Measurements from ENCODE around the gene TOPORS.
A peak's percentile ranks its signal among the peaks of the same experiment; 100 is the strongest.

TOPORS gene

DNA sequence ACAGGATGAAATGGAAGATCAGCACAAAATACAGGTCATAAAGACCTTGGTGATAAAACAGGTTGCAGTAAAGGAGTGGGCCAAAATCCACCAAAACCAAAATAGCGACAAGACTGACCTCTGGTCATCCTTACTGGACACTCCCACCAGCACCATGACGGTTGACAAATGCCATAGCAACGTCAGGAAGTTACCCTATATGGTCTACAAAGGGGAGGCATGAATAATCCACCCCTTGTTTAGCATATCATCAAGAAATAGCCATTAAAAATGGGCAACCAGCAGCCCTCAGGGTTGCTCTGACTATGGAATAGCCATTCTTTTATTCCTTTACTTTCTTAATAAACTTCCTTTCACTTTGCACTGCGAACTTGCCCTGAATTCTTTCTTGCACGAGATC is 26.6 kb upstream of the TOPORS start:
- TF ChIP-seq, protein P1, sequence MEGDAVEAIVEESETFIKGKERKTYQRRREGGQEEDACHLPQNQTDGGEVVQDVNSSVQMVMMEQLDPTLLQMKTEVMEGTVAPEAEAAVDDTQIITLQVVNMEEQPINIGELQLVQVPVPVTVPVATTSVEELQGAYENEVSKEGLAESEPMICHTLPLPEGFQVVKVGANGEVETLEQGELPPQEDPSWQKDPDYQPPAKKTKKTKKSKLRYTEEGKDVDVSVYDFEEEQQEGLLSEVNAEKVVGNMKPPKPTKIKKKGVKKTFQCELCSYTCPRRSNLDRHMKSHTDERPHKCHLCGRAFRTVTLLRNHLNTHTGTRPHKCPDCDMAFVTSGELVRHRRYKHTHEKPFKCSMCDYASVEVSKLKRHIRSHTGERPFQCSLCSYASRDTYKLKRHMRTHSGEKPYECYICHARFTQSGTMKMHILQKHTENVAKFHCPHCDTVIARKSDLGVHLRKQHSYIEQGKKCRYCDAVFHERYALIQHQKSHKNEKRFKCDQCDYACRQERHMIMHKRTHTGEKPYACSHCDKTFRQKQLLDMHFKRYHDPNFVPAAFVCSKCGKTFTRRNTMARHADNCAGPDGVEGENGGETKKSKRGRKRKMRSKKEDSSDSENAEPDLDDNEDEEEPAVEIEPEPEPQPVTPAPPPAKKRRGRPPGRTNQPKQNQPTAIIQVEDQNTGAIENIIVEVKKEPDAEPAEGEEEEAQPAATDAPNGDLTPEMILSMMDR (IDR thresholded peaks at IDR 0.05; ENCODE audit: low read depth, low read length, missing control alignments): no peak
- DNase-seq (ENCODE audit: low read depth): no peak
- no peak overlapping the region for H3K4me3 ChIP-seq (ENCODE audit: low read depth, low read length)
- in situ Hi-C loops (cut with HindIII; ENCODE audit: low sequenced_read_pairs): loop anchor here (5.0 kb wide), 1 partner anchor 393 kb away; no protein-coding TSS in a partner anchor

DNA sequence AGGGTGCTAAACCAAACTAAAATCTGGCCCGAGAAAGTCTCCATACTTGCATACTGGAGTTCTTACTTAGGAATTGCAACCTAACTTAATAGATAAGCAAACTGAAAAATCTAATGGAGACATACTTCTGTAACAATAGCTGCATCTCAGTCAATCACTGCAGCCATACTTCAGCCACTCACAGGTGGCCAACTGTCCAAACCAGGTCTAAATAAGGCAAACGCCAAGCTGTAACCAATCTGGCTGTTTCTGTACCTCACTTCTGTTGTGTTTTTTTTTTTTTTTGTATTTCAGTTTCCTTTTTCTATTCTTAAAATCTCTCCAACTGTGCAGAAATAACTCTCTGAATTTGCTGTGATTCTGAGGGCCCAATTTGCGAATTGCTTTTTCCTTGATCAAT is 24.9 kb upstream of the TOPORS start:
- no peak for DNase-seq (ENCODE audit: low read depth)
- in situ Hi-C loops (cut with HindIII; ENCODE audit: low sequenced_read_pairs): loop anchor here (5.0 kb wide), 1 partner anchor 395 kb away; no protein-coding TSS in a partner anchor
- TF ChIP-seq, protein P1 (IDR thresholded peaks at IDR 0.05; ENCODE audit: low read depth, low read length, missing control alignments): no peak
- no peak overlapping the region for H3K4me3 ChIP-seq (ENCODE audit: low read depth, low read length)

DNA sequence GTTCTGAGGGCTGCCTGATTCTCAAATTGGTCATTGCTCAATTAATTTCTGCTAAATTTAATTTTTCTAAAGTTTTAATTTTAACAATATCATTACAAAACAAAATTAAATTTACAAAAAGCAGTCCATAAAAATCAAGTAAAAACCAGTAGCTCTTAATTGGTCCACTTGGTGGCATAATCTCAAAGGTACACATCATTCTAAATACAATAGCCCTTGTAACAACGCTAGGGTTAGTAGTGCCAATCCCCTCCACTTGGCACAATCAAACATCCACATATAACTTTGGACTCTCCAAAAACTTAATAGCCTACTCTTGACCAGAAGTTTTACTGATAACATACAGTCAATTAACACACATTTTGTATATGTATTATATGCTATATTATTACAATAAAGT is 22.5 kb upstream of the TOPORS start:
- no peak overlapping the region for H3K4me3 ChIP-seq (ENCODE audit: low read depth, low read length)
- DNase-seq (ENCODE audit: low read depth): no peak
- in situ Hi-C loops (cut with HindIII; ENCODE audit: low sequenced_read_pairs): loop anchor here (5.0 to 25.0 kb wide), 2 partner anchors 188 to 397 kb away; partner anchors contain the start of gene ACO1
- TF ChIP-seq, protein P1 (IDR thresholded peaks at IDR 0.05; ENCODE audit: low read depth, low read length, missing control alignments): no peak

DNA sequence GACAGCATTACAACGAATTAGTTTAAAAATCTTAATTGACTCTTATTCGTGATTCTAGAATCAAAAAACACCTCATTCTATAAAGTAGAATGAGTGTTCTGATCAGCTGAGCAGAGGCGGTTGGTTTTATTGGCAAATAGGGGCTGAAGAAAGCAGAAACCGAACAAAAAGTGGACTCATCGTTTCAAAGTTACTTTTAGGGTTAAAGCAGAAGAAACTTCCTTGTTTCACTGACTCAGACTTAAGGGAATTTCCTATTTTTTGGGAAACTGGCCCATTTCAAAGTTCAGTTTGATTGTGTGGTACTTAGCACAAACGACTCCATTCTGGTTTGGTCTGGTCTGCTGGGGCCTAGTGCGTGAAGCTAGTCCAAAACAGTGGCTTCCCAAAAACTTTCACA is 21.4 kb upstream of the TOPORS start:
- no peak overlapping the region for H3K4me3 ChIP-seq (ENCODE audit: low read depth, low read length)
- TF ChIP-seq, protein P1 (IDR thresholded peaks at IDR 0.05; ENCODE audit: low read depth, low read length, missing control alignments): no peak
- in situ Hi-C loops (cut with HindIII; ENCODE audit: low sequenced_read_pairs): loop anchor here (25.0 kb wide), 1 partner anchor 187 kb away; the partner anchor contains the start of gene ACO1
- no peak for DNase-seq (ENCODE audit: low read depth)

DNA sequence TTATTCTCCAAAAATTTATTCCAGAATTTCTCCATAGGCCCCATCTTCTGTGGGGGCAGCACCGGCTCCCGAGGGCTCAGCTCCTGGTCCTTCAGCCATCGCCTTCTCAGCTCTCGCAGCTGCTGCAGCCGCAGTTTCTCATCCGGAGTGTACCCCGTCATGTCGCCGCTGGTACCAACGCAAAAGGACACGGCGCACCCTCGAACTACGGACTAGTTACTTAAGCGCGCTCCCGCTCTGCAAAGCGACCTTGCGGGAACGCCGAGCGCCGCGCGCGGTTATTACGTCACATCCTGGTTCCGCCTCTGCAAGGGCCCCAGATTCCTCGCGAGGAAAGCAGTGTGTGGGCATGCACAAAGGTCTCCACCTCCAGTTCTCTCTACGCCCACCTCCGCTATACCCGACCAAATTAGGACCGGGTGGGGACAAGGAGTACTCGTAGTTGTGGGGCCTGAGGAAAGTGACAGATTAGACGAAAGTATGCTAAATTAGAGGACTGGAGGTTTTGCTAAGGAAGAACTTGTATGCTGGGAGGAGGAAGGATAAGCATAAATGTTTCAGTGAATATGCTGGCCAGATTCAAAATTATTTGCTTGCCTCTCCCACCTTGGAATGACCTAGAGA is 20.6 kb upstream of the TOPORS start, which contains the start of gene NDUFB6:
TSS of gene NDUFB6 (minus strand) at position 260 of the 624 bp plus-strand sequence. CDS start at position 161, 99 bp downstream.
- TF ChIP-seq, protein P1 (IDR thresholded peaks at IDR 0.05; ENCODE audit: low read depth, low read length, missing control alignments): no peak
- in situ Hi-C loops (cut with HindIII; ENCODE audit: low sequenced_read_pairs): loop anchor here (25.0 kb wide), 1 partner anchor 186 kb away; the partner anchor contains the start of gene ACO1
- peak within 1 kb of the TSS; percentile 81 for H3K4me3 ChIP-seq (ENCODE audit: low read depth, low read length)
- peak; percentile 81 for DNase-seq (ENCODE audit: low read depth)

DNA sequence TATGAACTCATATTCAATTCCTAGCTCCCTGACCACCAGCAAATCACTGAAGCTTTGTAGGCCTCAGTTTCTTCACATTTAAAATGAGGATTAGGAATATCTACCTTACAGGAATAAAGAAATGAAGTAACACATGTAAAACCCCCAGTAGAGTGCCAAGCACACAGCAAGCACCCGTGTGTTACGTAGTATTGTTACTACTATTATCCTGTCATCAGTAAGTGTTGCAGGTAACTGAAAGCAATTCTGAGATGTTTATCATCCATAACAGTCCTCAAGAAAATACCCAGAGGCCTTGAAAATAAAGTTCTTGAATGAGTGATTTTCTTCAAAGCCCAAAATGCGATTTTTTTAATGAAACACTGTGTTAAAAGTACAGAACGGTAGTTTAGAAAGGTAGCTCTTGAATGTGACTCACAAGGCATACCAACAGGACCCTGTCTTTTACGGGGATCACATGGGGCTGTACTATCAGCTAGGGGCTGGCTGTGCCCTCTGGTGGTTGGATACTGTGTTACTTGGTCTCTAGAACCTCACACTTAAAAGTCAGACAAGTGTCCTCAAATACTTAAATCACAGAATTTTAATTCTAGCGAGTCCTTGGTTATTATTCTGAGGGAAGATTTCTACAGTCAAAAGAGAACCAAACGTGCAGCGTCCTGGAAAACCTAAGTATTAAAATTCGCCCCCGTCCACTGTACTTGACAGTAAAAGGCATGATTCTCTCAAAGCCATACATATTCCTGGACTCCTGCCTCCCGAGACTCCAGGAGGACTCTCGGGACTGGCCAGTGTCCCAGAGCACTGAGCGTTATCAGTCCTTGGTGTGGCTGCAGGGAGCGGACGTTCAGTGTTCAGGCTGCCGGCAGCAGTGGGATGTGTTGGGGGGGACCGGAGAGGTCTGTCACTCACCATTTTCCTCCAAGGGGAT is 19.8 kb upstream of the TOPORS start:
- DNase-seq (ENCODE audit: low read depth): peak; percentile 58
- in situ Hi-C loops (cut with HindIII; ENCODE audit: low sequenced_read_pairs): loop anchor here (25.0 kb wide), 1 partner anchor 185 kb away; the partner anchor contains the start of gene ACO1
- TF ChIP-seq, protein P1 (IDR thresholded peaks at IDR 0.05; ENCODE audit: low read depth, low read length, missing control alignments): peak; percentile 73

More for the DNA sequence above, 19.8 kb upstream of the TOPORS start:
- H3K4me3 ChIP-seq (ENCODE audit: low read depth, low read length): peak overlapping the region; percentile 81
